ENCODE results near the gene TBCK.

- TF ChIP-seq, protein P1, sequence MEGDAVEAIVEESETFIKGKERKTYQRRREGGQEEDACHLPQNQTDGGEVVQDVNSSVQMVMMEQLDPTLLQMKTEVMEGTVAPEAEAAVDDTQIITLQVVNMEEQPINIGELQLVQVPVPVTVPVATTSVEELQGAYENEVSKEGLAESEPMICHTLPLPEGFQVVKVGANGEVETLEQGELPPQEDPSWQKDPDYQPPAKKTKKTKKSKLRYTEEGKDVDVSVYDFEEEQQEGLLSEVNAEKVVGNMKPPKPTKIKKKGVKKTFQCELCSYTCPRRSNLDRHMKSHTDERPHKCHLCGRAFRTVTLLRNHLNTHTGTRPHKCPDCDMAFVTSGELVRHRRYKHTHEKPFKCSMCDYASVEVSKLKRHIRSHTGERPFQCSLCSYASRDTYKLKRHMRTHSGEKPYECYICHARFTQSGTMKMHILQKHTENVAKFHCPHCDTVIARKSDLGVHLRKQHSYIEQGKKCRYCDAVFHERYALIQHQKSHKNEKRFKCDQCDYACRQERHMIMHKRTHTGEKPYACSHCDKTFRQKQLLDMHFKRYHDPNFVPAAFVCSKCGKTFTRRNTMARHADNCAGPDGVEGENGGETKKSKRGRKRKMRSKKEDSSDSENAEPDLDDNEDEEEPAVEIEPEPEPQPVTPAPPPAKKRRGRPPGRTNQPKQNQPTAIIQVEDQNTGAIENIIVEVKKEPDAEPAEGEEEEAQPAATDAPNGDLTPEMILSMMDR (optimal IDR thresholded peaks at IDR 0.05 in 1 of 3, IDR thresholded peaks at IDR 0.05 in 1 of 3, conservative IDR thresholded peaks at IDR 0.05 in 1 of 3; ENCODE audit: extremely low read depth in 1 of 3, insufficient read depth in 2 of 3, low read length in 3 of 3), result no peak
- TF ChIP-seq EZH2 (IDR thresholded peaks at IDR 0.05; ENCODE audit: low read length), result no peak
Observed at GRCh38 chr4:106032851-106033286, 283.1 kb downstream of the TBCK start.
